Endothelial cell of umbilical vein (primary cell): ENCODE measurements around the gene CZIB. TPM values are rescaled to one million over a fixed set of nuclear protein-coding genes. Genes with fewer than 3 reads are reported as not detected.

Experiments
- BruUV-seq: library from RNA; stranded (reverse); fragments of 400-500 nt; replicated peaks from 2 replicates; lab custom pipeline; 2021; lab: Mats Ljungman, UMichigan
- CTCF ChIA-PET: fragments of 300-600, 350-600 bp; sonication (Branson Sonifier 250); formaldehyde crosslinking; loops from one replicate; lab custom pipeline; 2021; ENCODE audit warnings: antibody characterized with exemption, inconsistent platforms; lab: Charles Lee
- POLR2A ChIA-PET: fragments of 300-600, 350-600 bp; sonication (Branson Sonifier 250); formaldehyde crosslinking; loops from one replicate; lab custom pipeline; 2021; ENCODE audit warnings: antibody characterized with exemption, inconsistent platforms; lab: Charles Lee
- DNase-seq: peaks from one replicate; pipeline ENCODE4 v3.0.0-alpha.2; 2011; ENCODE audit warnings: low read depth, low spot score
- FAIRE-seq: peaks from 2 replicates; lab custom pipeline; 2011; peaks lifted over from hg19 to GRCh38; lab: Jason Lieb, UNC
- H2AFZ ChIP-seq: 2 replicates; pipeline ENCODE4 v1.6.0; 2012; ENCODE audit warnings: low read depth, low read length, control low read depth, inconsistent platforms
- H3K27ac ChIP-seq: 2 replicates; pipeline ENCODE4 v1.5.1; 2011; ENCODE audit warnings: low read depth, mild to moderate bottlenecking, control low read depth, low read length, moderate library complexity; ENCODE audit not compliant: insufficient read depth
- H3K27me3 ChIP-seq, 2 experiments: 2 replicates each; pipeline versions ENCODE4 v1.6.0 to v1.6.1; 2011; ENCODE audit warnings: low read length in 2 of 2, mixed read lengths in 1 of 2; ENCODE audit not compliant: control insufficient read depth in 2 of 2, insufficient read depth in 2 of 2
- H3K36me3 ChIP-seq, 2 experiments: 2 replicates in 1 of 2; 3 replicates in 1 of 2; pipeline ENCODE4 v1.5.1; 2011; ENCODE audit warnings: low read length in 2 of 2, mild to moderate bottlenecking in 1 of 2, moderate library complexity in 1 of 2; ENCODE audit not compliant: control insufficient read depth in 2 of 2, insufficient read depth in 2 of 2; ENCODE audit errors: extremely low read depth in 1 of 2
- H3K4me1 ChIP-seq: 3 replicates; pipeline ENCODE4 v1.5.1; 2011; ENCODE audit warnings: mild to moderate bottlenecking, low read length; ENCODE audit not compliant: control insufficient read depth, insufficient read depth; ENCODE audit errors: extremely low read depth
- H3K4me2 ChIP-seq: 2 replicates; pipeline ENCODE4 v1.6.1; 2011; ENCODE audit warnings: low read length, control low read depth, mixed read lengths; ENCODE audit not compliant: insufficient read depth
- H3K4me3 ChIP-seq, 3 experiments: fragments of 200-600 bp in 1 of 3; sonication (generic), shearing (Covaris generic) in 1 of 3; replicated peaks in 1 of 3; 2 replicates each; pipeline ENCODE4 v1.5.1; 2011 to 2016; ENCODE audit warnings: control low read depth in 3 of 3, low read length in 3 of 3, mild to moderate bottlenecking in 2 of 3, inconsistent platforms in 1 of 3, low read depth in 1 of 3, moderate library complexity in 1 of 3; ENCODE audit not compliant: insufficient read depth in 1 of 3
- H3K79me2 ChIP-seq: 2 replicates; pipeline ENCODE4 v1.6.0; 2012; ENCODE audit warnings: low read length, inconsistent platforms; ENCODE audit not compliant: control insufficient read depth, insufficient read depth
- H3K9ac ChIP-seq: replicated peaks from 2 replicates; pipeline ENCODE3; 2011; ENCODE audit warnings: low read length, control low read depth; ENCODE audit not compliant: insufficient read depth; ENCODE audit errors: extremely low read depth
- H3K9me1 ChIP-seq: replicated peaks from 3 replicates; pipeline ENCODE4 v1.6.0; 2011; ENCODE audit warnings: mild to moderate bottlenecking, low read length; ENCODE audit not compliant: control insufficient read depth, insufficient read depth; ENCODE audit errors: extremely low read depth
- H3K9me3 ChIP-seq: replicated peaks from 2 replicates; pipeline ENCODE4 v1.5.1; 2012; ENCODE audit warnings: low read length, inconsistent platforms; ENCODE audit not compliant: control insufficient read depth, insufficient read depth
- H4K20me1 ChIP-seq: replicated peaks from 2 replicates; pipeline ENCODE3; 2011; ENCODE audit warnings: mild to moderate bottlenecking, low read length; ENCODE audit not compliant: control insufficient read depth, insufficient read depth; ENCODE audit errors: extremely low read depth
- EZH2 ChIP-seq: IDR thresholded peaks from 2 replicates; pipeline ENCODE4 v1.6.1; 2012; ENCODE audit warnings: borderline replicate concordance, low read depth, mild to moderate bottlenecking, moderate library complexity, low read length, inconsistent platforms; ENCODE audit not compliant: severe bottlenecking
- FOS ChIP-seq: IDR thresholded peaks from 2 replicates; pipeline ENCODE4 v1.6.1; 2011; ENCODE audit warnings: mild to moderate bottlenecking, low read length, moderate library complexity, borderline replicate concordance; ENCODE audit not compliant: insufficient read depth
- GATA2 ChIP-seq: IDR thresholded peaks from 2 replicates; pipeline ENCODE4 v1.7.0; 2011; ENCODE audit warnings: low read depth, mild to moderate bottlenecking, moderate library complexity, mixed read lengths, low read length; ENCODE audit not compliant: insufficient read length, insufficient read depth
- JUN ChIP-seq: IDR thresholded peaks from 2 replicates; pipeline ENCODE4 v1.6.1; 2011; ENCODE audit warnings: borderline replicate concordance, low read depth; ENCODE audit not compliant: insufficient read length, insufficient read depth
- MYC ChIP-seq: IDR thresholded peaks from one replicate; pipeline ENCODE4 v1.6.1; 2011; ENCODE audit warnings: mild to moderate bottlenecking, low read depth, low read length
- POLR2A ChIP-seq: IDR thresholded peaks from 2 replicates; pipeline ENCODE4 v1.6.1; 2012; ENCODE audit warnings: low read depth, mild to moderate bottlenecking, control low read depth, low read length
- POLR2AphosphoS5 ChIP-seq: IDR thresholded peaks from 2 replicates; pipeline ENCODE4 v1.6.1; 2012; ENCODE audit warnings: low read depth, mild to moderate bottlenecking, control low read depth, low read length, moderate library complexity; ENCODE audit not compliant: insufficient read depth
- dilution Hi-C: fragments of 300-500 bp; cut with MboI; formaldehyde crosslinking; loops from one replicate; pipeline ENCODE4 v1.15.0; 2019; ENCODE audit warnings: low sequenced_read_pairs; ENCODE audit not compliant: extremely low pct_ligation_motif_present
- intact Hi-C: fragments of 100-400 bp; cut with micrococcal nuclease; formaldehyde crosslinking; loops from one replicate; pipeline ENCODE4 v1.10.0; 2022
- polyA plus RNA-seq, 4 experiments: library from polyadenylated mRNA; depleted of rRNA in 3 of 4; stranded (reverse) in 3 of 4; unstranded in 1 of 4; fragments of >200 nt; gene quantifications; 2 replicates each; pipeline versions ENCODE4 v1.2.1 to v1.2.3, GENCODE V29; 2011 to 2012; ENCODE audit warnings: missing spikeins in 1 of 4
- total RNA-seq: library from RNA; stranded (reverse); gene quantifications from 2 replicates; pipeline ENCODE4 v1.2.3, GENCODE V29; 2021
- TF ChIP-seq, protein P1 (sequence below), 2 donors: IDR thresholded peaks; 1 replicate in 1 of 2; 2 replicates in 1 of 2; pipeline ENCODE4 v1.5.1; 2011; ENCODE audit warnings: low read length in 2 of 2, mild to moderate bottlenecking in 2 of 2, moderate library complexity in 2 of 2, control low read depth in 1 of 2, inconsistent platforms in 1 of 2, low read depth in 1 of 2; ENCODE audit not compliant: insufficient read depth in 1 of 2; ENCODE audit errors: extremely low read depth in 1 of 2
- TF ChIP-seq, protein P2 (sequence below): IDR thresholded peaks from 2 replicates; pipeline ENCODE4 v1.6.1; 2011; ENCODE audit not compliant: insufficient read depth, insufficient read length

CZIB gene
- total and polyA plus RNA-seq, 2 donors (not counting 3 experiments of a cell fraction or from before 2014, with no cell fraction given), result 60.1 to 65.9 TPM

DNA sequence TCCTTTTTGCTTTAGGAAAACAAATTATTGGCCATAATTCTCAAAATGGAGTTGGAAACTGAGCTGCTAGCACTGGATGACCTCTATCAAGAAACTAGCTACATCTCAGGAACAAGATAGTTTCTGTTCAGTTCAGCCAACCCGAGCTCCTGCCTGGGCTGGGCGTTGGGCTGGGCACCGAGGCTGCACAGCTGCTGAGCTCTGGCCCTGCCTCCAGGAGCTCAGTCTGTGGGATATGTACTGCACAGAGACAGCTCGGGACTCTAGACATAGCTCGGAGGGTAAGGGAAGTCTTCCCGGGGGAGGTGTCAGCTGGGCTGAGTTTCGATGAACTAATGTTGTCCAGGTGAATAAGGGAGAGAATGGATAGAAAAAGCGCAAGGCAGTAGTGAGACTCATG lies 53.5 kb downstream of the CZIB start:
- intact Hi-C loops, result no loop called here
- no peaks in the 10 kb centered on the region for H3K79me2 ChIP-seq
- ChIA-PET CTCF (interaction anchor here (1.5 to 1.9 kb wide), 3 partner anchors 10 to 15 kb away, joined by 4 read pairs; no protein-coding TSS in a partner anchor), POLR2A (no interaction called here)
- DNase-seq (no peak), FAIRE-seq (no peak)
- no peaks in the 10 kb centered on the region for H3K36me3 ChIP-seq
- no peaks in the 10 kb centered on the region for H4K20me1 ChIP-seq
- TF ChIP-seq, protein P1, sequence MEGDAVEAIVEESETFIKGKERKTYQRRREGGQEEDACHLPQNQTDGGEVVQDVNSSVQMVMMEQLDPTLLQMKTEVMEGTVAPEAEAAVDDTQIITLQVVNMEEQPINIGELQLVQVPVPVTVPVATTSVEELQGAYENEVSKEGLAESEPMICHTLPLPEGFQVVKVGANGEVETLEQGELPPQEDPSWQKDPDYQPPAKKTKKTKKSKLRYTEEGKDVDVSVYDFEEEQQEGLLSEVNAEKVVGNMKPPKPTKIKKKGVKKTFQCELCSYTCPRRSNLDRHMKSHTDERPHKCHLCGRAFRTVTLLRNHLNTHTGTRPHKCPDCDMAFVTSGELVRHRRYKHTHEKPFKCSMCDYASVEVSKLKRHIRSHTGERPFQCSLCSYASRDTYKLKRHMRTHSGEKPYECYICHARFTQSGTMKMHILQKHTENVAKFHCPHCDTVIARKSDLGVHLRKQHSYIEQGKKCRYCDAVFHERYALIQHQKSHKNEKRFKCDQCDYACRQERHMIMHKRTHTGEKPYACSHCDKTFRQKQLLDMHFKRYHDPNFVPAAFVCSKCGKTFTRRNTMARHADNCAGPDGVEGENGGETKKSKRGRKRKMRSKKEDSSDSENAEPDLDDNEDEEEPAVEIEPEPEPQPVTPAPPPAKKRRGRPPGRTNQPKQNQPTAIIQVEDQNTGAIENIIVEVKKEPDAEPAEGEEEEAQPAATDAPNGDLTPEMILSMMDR (IDR thresholded peaks at IDR 0.05; ENCODE audit: extremely low read depth in 1 of 2, insufficient read depth in 1 of 2, low read depth in 1 of 2, low read length in 2 of 2), result no peak
- no peak for TF ChIP-seq GATA2
- TF ChIP-seq, protein P2, sequence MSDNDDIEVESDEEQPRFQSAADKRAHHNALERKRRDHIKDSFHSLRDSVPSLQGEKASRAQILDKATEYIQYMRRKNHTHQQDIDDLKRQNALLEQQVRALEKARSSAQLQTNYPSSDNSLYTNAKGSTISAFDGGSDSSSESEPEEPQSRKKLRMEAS, result no peak
- TF ChIP-seq MYC, result no peak
- no peak for TF ChIP-seq JUN
- no peak for TF ChIP-seq FOS
- no peak for TF ChIP-seq POLR2AphosphoS5
- TF ChIP-seq EZH2, result no peak
- TF ChIP-seq POLR2A, result no peak
- no peaks in the 10 kb centered on the region for H3K4me1 ChIP-seq
- H3K27me3 ChIP-seq, result peaks cover 15 to 17% of the 10 kb centered on the region in 2 experiments
- no peak overlapping the region for H3K9ac ChIP-seq
- dilution Hi-C loops, result no loop called here
- no TSS peak for BruUV-seq
- no peak overlapping the region for H3K4me3 ChIP-seq
- H3K4me2 ChIP-seq, result no peak overlapping the region
- H3K27ac ChIP-seq, result no peak overlapping the region
- no peak overlapping the region for H2AFZ ChIP-seq
- H3K9me3 ChIP-seq, result no peaks in the 10 kb centered on the region
- H3K9me1 ChIP-seq, result no peaks in the 10 kb centered on the region
